Measurements from ENCODE around the gene FOXR1. TPM values are rescaled to one million over a fixed set of nuclear protein-coding genes. Genes with fewer than 3 reads are reported as not detected.

FOXR1 gene
- total RNA-seq: not detected in 2 replicates
- long read RNA-seq: 0 reads

GRCh38 chr11:118971646-118972045 is at the start of gene FOXR1:
Gene FOXR1 (plus strand): TSS chr11:118971761. CDS start chr11:118971932, 171 bp downstream.
- TF ChIP-seq, protein P1, sequence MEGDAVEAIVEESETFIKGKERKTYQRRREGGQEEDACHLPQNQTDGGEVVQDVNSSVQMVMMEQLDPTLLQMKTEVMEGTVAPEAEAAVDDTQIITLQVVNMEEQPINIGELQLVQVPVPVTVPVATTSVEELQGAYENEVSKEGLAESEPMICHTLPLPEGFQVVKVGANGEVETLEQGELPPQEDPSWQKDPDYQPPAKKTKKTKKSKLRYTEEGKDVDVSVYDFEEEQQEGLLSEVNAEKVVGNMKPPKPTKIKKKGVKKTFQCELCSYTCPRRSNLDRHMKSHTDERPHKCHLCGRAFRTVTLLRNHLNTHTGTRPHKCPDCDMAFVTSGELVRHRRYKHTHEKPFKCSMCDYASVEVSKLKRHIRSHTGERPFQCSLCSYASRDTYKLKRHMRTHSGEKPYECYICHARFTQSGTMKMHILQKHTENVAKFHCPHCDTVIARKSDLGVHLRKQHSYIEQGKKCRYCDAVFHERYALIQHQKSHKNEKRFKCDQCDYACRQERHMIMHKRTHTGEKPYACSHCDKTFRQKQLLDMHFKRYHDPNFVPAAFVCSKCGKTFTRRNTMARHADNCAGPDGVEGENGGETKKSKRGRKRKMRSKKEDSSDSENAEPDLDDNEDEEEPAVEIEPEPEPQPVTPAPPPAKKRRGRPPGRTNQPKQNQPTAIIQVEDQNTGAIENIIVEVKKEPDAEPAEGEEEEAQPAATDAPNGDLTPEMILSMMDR (IDR thresholded peaks at IDR 0.05; ENCODE audit: unreplicated experiment): no peak
- H3K4me3 Mint-ChIP-seq (ENCODE audit: low read depth): no peak within 1 kb of the TSS
- H3K27ac Mint-ChIP-seq: no peak within 1 kb of the TSS
- no peak for DNase-seq (ENCODE audit: low spot score, unreplicated experiment)
- peaks cover 3% of the 10 kb centered on the region for H3K36me3 Mint-ChIP-seq (ENCODE audit: insufficient read depth)
- peaks cover 3% of the 10 kb centered on the region for H3K4me1 Mint-ChIP-seq (ENCODE audit: low read depth)
- H3K27me3 Mint-ChIP-seq: peaks cover 6% of the 10 kb centered on the region
- peaks cover 4% of the 10 kb centered on the region for H3K9me3 Mint-ChIP-seq (ENCODE audit: low read depth)

DNA sequence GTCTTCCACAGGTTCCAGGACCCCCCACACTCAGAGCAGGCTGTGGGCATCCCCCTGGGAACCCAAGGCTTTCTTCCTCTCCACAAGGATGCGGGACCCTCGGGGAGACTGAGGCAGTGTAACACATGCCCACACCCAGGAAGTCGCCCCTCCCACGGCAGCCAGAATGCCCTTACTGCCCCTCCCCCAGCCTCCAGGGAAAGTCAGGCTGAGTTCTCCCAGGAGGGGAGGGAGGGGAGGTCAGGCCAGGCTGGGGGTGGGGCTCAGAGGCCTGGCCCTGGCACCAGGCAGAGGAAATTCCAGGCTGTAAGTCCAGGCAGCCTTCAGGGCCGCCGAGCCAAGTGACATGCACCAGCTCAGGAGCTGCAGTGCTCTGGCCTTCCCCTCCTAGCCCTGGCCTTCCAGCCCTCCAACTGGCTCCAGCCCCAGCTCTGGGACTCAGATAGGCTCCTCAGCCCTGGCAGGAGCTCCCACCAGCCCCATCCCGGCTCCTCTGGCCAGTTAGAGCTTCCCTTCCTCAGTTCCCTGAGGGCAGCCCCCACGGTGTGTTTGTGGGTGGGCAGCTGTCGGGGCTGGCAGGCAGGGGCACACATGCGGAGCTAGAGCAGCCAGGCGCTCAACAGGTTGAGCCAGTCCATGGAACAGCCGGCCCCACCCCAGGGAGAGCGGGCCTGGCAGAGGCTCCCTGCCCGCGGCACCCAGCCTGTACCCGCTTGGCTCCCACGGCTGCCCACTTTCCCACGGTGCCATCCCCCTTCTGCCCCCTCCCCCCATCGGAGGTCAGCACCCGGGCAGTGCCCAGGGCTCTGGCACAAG is 49.4 kb upstream of the FOXR1 start:
- Mint-ChIP-seq H3K36me3 (ENCODE audit: insufficient read depth) (no peaks in the 10 kb centered on the region), H3K4me3 (ENCODE audit: low read depth) (no peak overlapping the region), H3K9me3 (ENCODE audit: low read depth) (no peaks in the 10 kb centered on the region), H3K27me3 (no peaks in the 10 kb centered on the region), H3K4me1 (ENCODE audit: low read depth) (peaks cover 63% of the 10 kb centered on the region), H3K27ac (no peak overlapping the region)
- TF ChIP-seq, protein P1 (IDR thresholded peaks at IDR 0.05; ENCODE audit: unreplicated experiment): no peak
- no peak for DNase-seq (ENCODE audit: low spot score, unreplicated experiment)

- Mint-ChIP-seq H3K4me3 (ENCODE audit: low read depth) (peak overlapping the region; percentile 87), H3K27ac (no peak overlapping the region)
Measured at GRCh38 chr11:118922745-118923627, 48.6 kb upstream of the FOXR1 start.

DNA sequence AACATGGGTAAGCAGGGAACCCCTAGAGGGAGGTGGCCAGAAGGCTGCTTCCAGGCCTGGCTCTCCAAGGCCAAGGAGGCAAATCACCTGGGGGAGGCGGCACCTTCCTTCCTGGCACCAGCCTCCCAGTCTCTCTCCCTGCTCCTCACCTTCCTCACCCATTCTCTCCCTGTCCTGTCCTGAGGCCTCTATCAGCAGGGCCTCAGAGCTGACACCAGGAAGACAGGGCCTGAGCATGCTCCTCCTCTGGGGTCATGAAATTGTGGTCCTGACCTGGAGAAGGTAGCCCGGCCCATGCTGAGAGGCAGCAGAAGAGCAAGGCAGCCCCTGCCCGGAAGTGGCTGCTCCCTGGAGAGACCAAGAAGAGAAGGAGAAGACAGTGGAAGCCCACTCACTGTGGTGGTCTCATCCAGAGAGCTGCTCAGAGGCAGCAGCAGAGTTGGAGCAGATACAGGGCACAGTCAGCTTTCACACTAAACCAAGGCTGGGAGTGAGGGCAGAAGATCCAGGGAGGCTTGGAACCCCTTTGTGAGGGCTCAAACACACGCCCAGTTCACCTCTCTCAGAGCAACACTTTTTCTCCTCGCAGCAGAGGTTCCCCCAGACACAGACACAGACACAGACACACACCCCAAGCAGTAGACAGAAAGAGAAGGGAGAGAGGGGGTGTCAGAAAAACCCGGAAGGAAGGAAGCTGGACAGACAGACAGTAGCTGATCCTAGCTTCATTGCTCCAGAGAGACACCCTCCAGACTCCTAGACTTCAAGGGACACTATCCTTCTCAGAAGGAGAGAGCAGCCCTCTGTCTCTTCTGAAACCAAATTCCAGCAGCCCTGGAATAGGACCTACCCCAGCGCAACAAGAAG is 47.6 kb upstream of the FOXR1 start:
- Mint-ChIP-seq H3K27ac (peak overlapping the region; percentile 21), H3K4me1 (ENCODE audit: low read depth) (peaks cover 55% of the 10 kb centered on the region), H3K9me3 (ENCODE audit: low read depth) (no peaks in the 10 kb centered on the region), H3K36me3 (ENCODE audit: insufficient read depth) (no peaks in the 10 kb centered on the region), H3K4me3 (ENCODE audit: low read depth) (peak overlapping the region; percentile 87), H3K27me3 (no peaks in the 10 kb centered on the region)
- DNase-seq (ENCODE audit: low spot score, unreplicated experiment): no peak
- TF ChIP-seq, protein P1 (IDR thresholded peaks at IDR 0.05; ENCODE audit: unreplicated experiment): no peak

More at GRCh38 chr11:118922745-118923627, 48.6 kb upstream of the FOXR1 start:
- Mint-ChIP-seq H3K4me1 (ENCODE audit: low read depth) (peaks cover 58% of the 10 kb centered on the region), H3K9me3 (ENCODE audit: low read depth) (no peaks in the 10 kb centered on the region), H3K36me3 (ENCODE audit: insufficient read depth) (no peaks in the 10 kb centered on the region), H3K27me3 (no peaks in the 10 kb centered on the region)
- TF ChIP-seq, protein P1 (IDR thresholded peaks at IDR 0.05; ENCODE audit: unreplicated experiment): no peak
- no peak for DNase-seq (ENCODE audit: low spot score, unreplicated experiment)

Data from progenitor cell of endocrine pancreas (in vitro differentiated cells).